D721Med (cell line): ENCODE measurements around the gene MYO9B.

Experiments
- DNase-seq: peaks from one replicate; pipeline ENCODE4 v3.0.0; 2011; ENCODE audit warnings: low spot score; ENCODE audit not compliant: insufficient read length
- FAIRE-seq: peaks from 2 replicates; lab custom pipeline; 2011; peaks lifted over from hg19 to GRCh38; lab: Jason Lieb, UNC
- TF ChIP-seq, protein P1 (sequence below): IDR thresholded peaks from 2 replicates; pipeline ENCODE4 v1.5.1; 2012; ENCODE audit warnings: mild to moderate bottlenecking, control low read depth; ENCODE audit not compliant: insufficient read depth; ENCODE audit errors: missing control alignments

MYO9B gene

DNA sequence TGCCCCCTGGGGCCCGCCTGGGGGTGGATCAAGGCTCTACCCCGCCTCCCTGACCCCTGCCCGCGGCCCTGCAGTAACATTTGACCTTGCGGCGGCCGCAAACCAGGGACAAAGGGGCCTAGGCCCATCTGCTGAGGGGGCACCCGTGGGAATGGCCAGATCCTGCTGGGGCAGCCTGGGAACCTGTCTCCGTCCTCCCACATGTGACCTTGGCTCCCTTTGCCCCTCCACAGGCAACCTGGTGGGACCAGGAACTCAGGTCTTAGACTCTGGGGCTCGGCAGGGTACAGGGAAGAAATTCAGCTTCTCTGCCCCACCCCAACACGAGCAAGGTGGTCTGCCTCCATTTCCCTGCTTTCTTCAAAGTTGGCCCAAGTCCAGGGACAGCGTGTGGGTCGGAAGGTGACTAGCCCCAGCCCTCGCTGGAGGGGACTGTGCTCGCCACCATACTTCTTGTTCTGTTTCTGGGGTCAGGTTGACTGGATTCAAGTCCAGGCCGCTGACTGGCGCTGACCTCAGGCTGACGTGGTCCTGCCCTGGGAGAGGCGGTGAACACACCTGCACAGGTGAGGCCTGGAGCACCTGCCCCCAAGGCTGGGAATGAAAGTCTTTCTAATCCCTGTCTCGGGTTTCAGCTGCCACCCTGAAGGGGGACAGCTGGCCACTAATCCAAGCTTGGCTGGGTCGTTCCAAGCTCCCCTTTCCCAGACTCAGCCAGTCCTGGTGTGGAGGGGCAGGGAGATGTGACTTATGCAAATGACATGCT is 172.6 kb downstream of the MYO9B start:
- TF ChIP-seq, protein P1, sequence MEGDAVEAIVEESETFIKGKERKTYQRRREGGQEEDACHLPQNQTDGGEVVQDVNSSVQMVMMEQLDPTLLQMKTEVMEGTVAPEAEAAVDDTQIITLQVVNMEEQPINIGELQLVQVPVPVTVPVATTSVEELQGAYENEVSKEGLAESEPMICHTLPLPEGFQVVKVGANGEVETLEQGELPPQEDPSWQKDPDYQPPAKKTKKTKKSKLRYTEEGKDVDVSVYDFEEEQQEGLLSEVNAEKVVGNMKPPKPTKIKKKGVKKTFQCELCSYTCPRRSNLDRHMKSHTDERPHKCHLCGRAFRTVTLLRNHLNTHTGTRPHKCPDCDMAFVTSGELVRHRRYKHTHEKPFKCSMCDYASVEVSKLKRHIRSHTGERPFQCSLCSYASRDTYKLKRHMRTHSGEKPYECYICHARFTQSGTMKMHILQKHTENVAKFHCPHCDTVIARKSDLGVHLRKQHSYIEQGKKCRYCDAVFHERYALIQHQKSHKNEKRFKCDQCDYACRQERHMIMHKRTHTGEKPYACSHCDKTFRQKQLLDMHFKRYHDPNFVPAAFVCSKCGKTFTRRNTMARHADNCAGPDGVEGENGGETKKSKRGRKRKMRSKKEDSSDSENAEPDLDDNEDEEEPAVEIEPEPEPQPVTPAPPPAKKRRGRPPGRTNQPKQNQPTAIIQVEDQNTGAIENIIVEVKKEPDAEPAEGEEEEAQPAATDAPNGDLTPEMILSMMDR: no peak
- DNase-seq (peak; percentile 83), FAIRE-seq (no peak)

GRCh38 chr19:17249887-17250548 is 174.4 kb downstream of the MYO9B start:
- TF ChIP-seq, protein P1: no peak
- FAIRE-seq (no peak), DNase-seq (no peak)

DNA sequence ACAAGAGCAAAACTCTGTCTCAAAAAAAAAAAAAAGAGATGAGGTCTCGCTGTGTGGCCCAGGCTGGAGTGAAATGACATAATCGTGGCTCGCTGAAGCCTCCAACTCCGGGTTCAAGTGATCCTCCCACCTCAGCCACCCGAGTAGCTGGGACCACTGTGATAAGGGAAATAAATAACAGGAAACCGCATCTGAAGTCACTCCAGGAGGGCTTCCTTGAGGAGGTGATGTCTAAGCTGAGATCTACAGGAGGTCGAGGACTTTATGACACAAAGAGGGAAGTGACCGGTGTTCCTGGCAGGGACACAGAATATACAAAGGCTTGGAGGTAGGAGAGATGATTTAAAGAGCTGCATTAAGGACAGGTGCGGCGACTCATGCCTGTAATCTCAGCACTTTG is 179.1 kb downstream of the MYO9B start:
- DNase-seq: no peak
- TF ChIP-seq, protein P1: no peak
- FAIRE-seq: no peak

DNA sequence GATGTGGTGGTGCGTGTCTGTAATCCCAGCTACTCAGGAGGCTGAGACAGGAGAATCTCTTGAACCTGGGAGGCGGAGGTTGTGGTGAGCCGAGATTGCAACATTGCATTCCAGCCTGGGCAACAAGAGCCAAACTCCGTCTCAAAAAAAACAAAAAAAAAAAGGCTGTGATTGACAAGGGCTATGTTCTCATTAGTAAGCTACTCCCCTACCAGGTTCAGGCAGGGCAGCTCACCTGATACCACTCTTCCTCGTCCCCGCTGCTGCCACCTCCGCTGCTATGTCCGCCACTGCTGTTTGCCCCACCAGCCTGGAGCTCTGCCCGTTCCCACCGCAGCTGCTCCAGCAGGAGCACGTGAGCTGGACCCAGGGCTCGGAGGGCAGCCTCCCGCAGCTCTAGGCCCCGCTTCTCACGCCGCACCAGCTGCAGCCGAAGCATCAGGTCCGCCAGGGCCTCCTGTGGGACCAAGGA is 179.6 kb downstream of the MYO9B start:
- FAIRE-seq (no peak), DNase-seq (no peak)
- TF ChIP-seq, protein P1: no peak

DNA sequence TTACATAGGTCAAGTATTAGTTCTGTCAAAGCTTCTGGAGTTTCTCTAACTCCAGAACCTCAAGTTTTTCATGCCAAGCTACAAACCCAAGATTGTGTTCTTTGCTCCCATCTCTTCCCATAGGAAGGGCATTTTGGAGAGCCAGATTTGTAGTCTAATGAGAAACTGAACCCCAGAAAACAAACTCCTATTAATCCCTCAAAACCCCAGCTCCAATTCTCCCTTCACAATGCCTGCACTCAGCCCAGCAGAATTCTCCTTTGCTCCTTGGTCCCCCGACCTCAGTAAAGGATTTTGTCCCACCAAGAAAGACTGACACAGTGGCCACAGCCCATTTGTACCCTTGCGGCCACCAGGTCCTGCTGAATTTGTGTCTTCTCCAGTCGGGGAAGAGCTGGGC is 180.6 kb downstream of the MYO9B start:
- DNase-seq (no peak), FAIRE-seq (no peak)
- TF ChIP-seq, protein P1: no peak

- FAIRE-seq (no peak), DNase-seq (no peak)
- TF ChIP-seq, protein P1: no peak
Observed at GRCh38 chr19:17259118-17259780, 183.7 kb downstream of the MYO9B start.
